K562 (cell line): Measurements from ENCODE around the gene NECTIN3. TPM values are rescaled to one million over a fixed set of nuclear protein-coding genes. Genes with fewer than 3 reads are reported as not detected.

Experiments used
- ATAC-seq: fragments of 200-7000 bp; cut with Tn5 transposase; 3 replicates; pipeline ENCODE4 v1.9.1; 2020; ENCODE audit warnings: moderate library complexity
- BruUV-seq: library from RNA; stranded (reverse); fragments of 400-500 nt; replicated peaks from 2 replicates; lab custom pipeline; 2021; lab: Mats Ljungman, UMichigan
- CTCF ChIA-PET: fragments of 300-600 bp; formaldehyde crosslinking; extraction: SDS; loops from one replicate; lab custom pipeline; 2021; ENCODE audit warnings: low intra/inter-chr PET ratio; lab: Yijun Ruan, JAX
- POLR2A ChIA-PET: fragments of 300-600, 350-650 bp; sonication (Branson Sonifier 250); formaldehyde crosslinking; extraction: SDS; loops from one replicate; lab custom pipeline; 2021; ENCODE audit warnings: antibody characterized with exemption, inconsistent platforms; lab: Yijun Ruan, JAX
- DNase-seq, 4 experiments: peaks; one replicate each; pipeline versions ENCODE4 v3.0.0 to v3.0.0-alpha.2; 2011 to 2018; ENCODE audit warnings: low spot score in 3 of 4, mixed read lengths in 3 of 4; ENCODE audit errors: extremely low read depth in 1 of 4
- FAIRE-seq: peaks from 2 replicates; lab custom pipeline; 2011; peaks lifted over from hg19 to GRCh38; lab: Jason Lieb, UNC
- H2AFZ ChIP-seq: 2 replicates; pipeline ENCODE4 v1.6.0; 2011; ENCODE audit warnings: low read depth, low read length, control low read depth, inconsistent platforms
- H3K27ac ChIP-seq: fragments of 200-600 bp; 3 replicates; pipeline ENCODE4 v1.8.0; 2011; ENCODE audit warnings: low read depth, mild to moderate bottlenecking, control low read depth, inconsistent platforms, low read length, moderate library complexity, mixed read lengths; ENCODE audit errors: extremely low read depth
- H3K27me3 ChIP-seq, 2 experiments: fragments of 300-600 bp in 1 of 2; 2 replicates in 1 of 2; 3 replicates in 1 of 2; pipeline versions ENCODE4 v1.6.0 to v1.8.0; 2011; ENCODE audit warnings: inconsistent platforms in 2 of 2, low read length in 2 of 2, mild to moderate bottlenecking in 1 of 2, mixed read lengths in 1 of 2, moderate library complexity in 1 of 2; ENCODE audit not compliant: control insufficient read depth in 2 of 2, insufficient read depth in 2 of 2
- H3K36me3 ChIP-seq: fragments of 300-600 bp; 3 replicates; pipeline ENCODE4 v1.8.0; 2011; ENCODE audit warnings: mild to moderate bottlenecking, low read length, inconsistent platforms; ENCODE audit not compliant: control insufficient read depth, insufficient read depth
- H3K4me1 ChIP-seq, 2 experiments: fragments of 200-600 bp in 1 of 2; replicated peaks in 1 of 2; 2 replicates in 1 of 2; 3 replicates in 1 of 2; pipeline versions ENCODE4 v1.5.1 to v1.8.0; 2011; ENCODE audit warnings: inconsistent platforms in 2 of 2, low read length in 2 of 2, mild to moderate bottlenecking in 1 of 2, mixed read lengths in 1 of 2, moderate library complexity in 1 of 2; ENCODE audit not compliant: control insufficient read depth in 2 of 2, insufficient read depth in 2 of 2
- H3K4me2 ChIP-seq: 2 replicates; pipeline ENCODE4 v1.6.1; 2011; ENCODE audit warnings: low read length, control low read depth, inconsistent platforms, mixed read lengths; ENCODE audit not compliant: insufficient read depth
- H3K4me3 ChIP-seq: fragments of 200-600 bp; sonication (generic), shearing (Covaris generic); 2 replicates; pipeline ENCODE4 v1.5.1; 2016; ENCODE audit warnings: control low read depth, inconsistent platforms
- H3K79me2 ChIP-seq: fragments of 200-600 bp; 3 replicates; pipeline ENCODE4 v1.8.0; 2011; ENCODE audit warnings: low read length, inconsistent platforms; ENCODE audit not compliant: control insufficient read depth, insufficient read depth
- H3K9ac ChIP-seq, 2 experiments: 2 replicates each; pipeline versions ENCODE4 v1.6.0 to v1.6.1; 2011; ENCODE audit warnings: low read depth in 2 of 2, low read length in 2 of 2, control low read depth in 1 of 2, inconsistent platforms in 1 of 2, mild to moderate bottlenecking in 1 of 2, mixed read lengths in 1 of 2; ENCODE audit not compliant: insufficient read depth in 1 of 2
- H3K9me1 ChIP-seq: one replicate; pipeline ENCODE4 v1.6.0; 2011; ENCODE audit warnings: inconsistent platforms, mild to moderate bottlenecking, low read length, moderate library complexity; ENCODE audit not compliant: control insufficient read depth, insufficient read depth
- H3K9me3 ChIP-seq: replicated peaks from 2 replicates; pipeline ENCODE4 v1.5.1; 2011; ENCODE audit warnings: low read depth, low read length, inconsistent platforms; ENCODE audit not compliant: control insufficient read depth, insufficient read depth
- H4K20me1 ChIP-seq: replicated peaks from 2 replicates; pipeline ENCODE4 v1.6.1; 2011; ENCODE audit warnings: low read length, inconsistent platforms, mixed read lengths; ENCODE audit not compliant: control insufficient read depth, insufficient read depth
- CREB1 ChIP-seq, 2 experiments: sonication (generic) in 1 of 2; formaldehyde crosslinking in 1 of 2; IDR thresholded peaks; 2 replicates each; pipeline versions ENCODE4 v1.6.1 to v1.8.0; 2012 to 2022; ENCODE audit warnings: inconsistent platforms in 1 of 2, mild to moderate bottlenecking in 1 of 2, missing genetic modification reagents in 1 of 2, moderate library complexity in 1 of 2
- EP300 ChIP-seq: IDR thresholded peaks from 2 replicates; pipeline ENCODE4 v1.6.1; 2012; ENCODE audit warnings: low read length, improper control_type of control experiment
- FOXA1 ChIP-seq: fragments of 450-650 bp; IDR thresholded peaks from 2 replicates; pipeline ENCODE4 v1.6.1; 2016; ENCODE audit warnings: mild to moderate bottlenecking, borderline replicate concordance
- GABPB1 ChIP-seq: sonication (generic); formaldehyde crosslinking; IDR thresholded peaks from 2 replicates; pipeline ENCODE4 v1.8.0; 2022; ENCODE audit warnings: mild to moderate bottlenecking, missing genetic modification reagents
- NCOA1 ChIP-seq: fragments of 450-650 bp; IDR thresholded peaks from 2 replicates; pipeline ENCODE4 v1.6.1; 2016; ENCODE audit warnings: low read depth
- RBM22 ChIP-seq: fragments of 200-400 bp; formaldehyde crosslinking; IDR thresholded peaks from 2 replicates; pipeline ENCODE4 v1.6.1; 2018; ENCODE audit warnings: low read length, low read depth; ENCODE audit not compliant: poor library complexity, severe bottlenecking
- SUPT5H ChIP-seq: fragments of 450-650 bp; IDR thresholded peaks from 2 replicates; pipeline ENCODE4 v1.6.1; 2016
- ZKSCAN1 ChIP-seq: fragments of 150-350 bp; IDR thresholded peaks from 2 replicates; pipeline ENCODE4 v1.6.1; 2016; ENCODE audit warnings: low read depth, low read length
- ZNF77 ChIP-seq: fragments of 250-450 bp; sonication (Bioruptor Pico); IDR thresholded peaks from 2 replicates; pipeline ENCODE4 v1.5.0; 2020
- ZNF778 ChIP-seq: fragments of 450-650 bp; formaldehyde crosslinking; IDR thresholded peaks from 2 replicates; pipeline ENCODE4 v1.4.0; 2020; ENCODE audit warnings: mild to moderate bottlenecking, moderate library complexity
- WGBS: fragments of 100-300 bp; shearing (Covaris generic); methylation state at CpG from one replicate; pipeline ENCODE4 v1.1.6; 2016; ENCODE audit warnings: low coverage, mixed read lengths; ENCODE audit not compliant: insufficient coverage; ENCODE audit errors: missing lambda C conversion rate; 5-methylcytosine and 5-hydroxymethylcytosine counted together
- in situ Hi-C: fragments of 300-500 bp; cut with MboI; formaldehyde crosslinking; loops from 4 replicates; pipeline ENCODE4 v1.15.0; 2018; ENCODE audit warnings: inconsistent platforms, mixed read lengths
- intact Hi-C: fragments of 100-400 bp; cut with micrococcal nuclease; formaldehyde crosslinking; loops from 2 replicates; pipeline ENCODE4 v1.14.2; 2022
- polyA plus RNA-seq, 8 experiments: library from polyadenylated mRNA; depleted of rRNA in 4 of 8; stranded (reverse) in 5 of 8; unstranded in 3 of 8; fragments of >200 nt; fragmentation: Nextera tagmentation in 2 of 8; fragmentation: Illumina TruSeq in 1 of 8; extraction: Ambion mirVana in 2 of 8; extraction: Trizol in 1 of 8; gene quantifications; 2 replicates each; pipeline versions ENCODE4 v1.2.1 to v1.2.3, GENCODE V29; 2011 to 2014; ENCODE audit warnings: inconsistent platforms in 1 of 8, missing spikeins in 1 of 8
- total RNA-seq, 7 experiments: library from RNA; depleted of rRNA in 6 of 7; stranded (reverse); fragments of >200 nt in 6 of 7; fragmentation: Illumina TruSeq in 2 of 7; extraction: Trizol in 2 of 7; gene quantifications; 2 replicates each; pipeline versions ENCODE4 v1.2.1 to v1.2.3, GENCODE V29; 2011 to 2021; ENCODE audit warnings: low replicate concordance in 1 of 7
- TF ChIP-seq, protein P1 (sequence below): fragments of 450-650 bp; formaldehyde crosslinking; IDR thresholded peaks from 2 replicates; pipeline ENCODE4 v1.4.0; 2020; ENCODE audit warnings: mild to moderate bottlenecking, mixed read lengths
- TF ChIP-seq, protein P2 (sequence below): sonication (generic); formaldehyde crosslinking; IDR thresholded peaks from 2 replicates; pipeline ENCODE4 v1.8.0; 2022; ENCODE audit warnings: mild to moderate bottlenecking, missing genetic modification reagents, borderline replicate concordance
- TF ChIP-seq, protein P3 (sequence below): sonication (generic); formaldehyde crosslinking; IDR thresholded peaks from 2 replicates; pipeline ENCODE4 v1.8.1; 2023; ENCODE audit warnings: mild to moderate bottlenecking, missing genetic modification reagents
- TF ChIP-seq, protein P4 (sequence below), 3 experiments: IDR thresholded peaks in 2 of 3; conservative IDR thresholded peaks in 1 of 3; 2 replicates each; pipeline ENCODE4 v1.5.1; 2011 to 2012; ENCODE audit warnings: low read length in 3 of 3, mild to moderate bottlenecking in 3 of 3, control low read depth in 2 of 3, improper control_type of control experiment in 1 of 3, inconsistent platforms in 1 of 3, low read depth in 1 of 3, mixed read lengths in 1 of 3, moderate library complexity in 1 of 3; ENCODE audit not compliant: insufficient read depth in 2 of 3
- TF ChIP-seq, protein P5 (sequence below), 2 experiments: fragments of 250-450 bp in 1 of 2; fragments of 450-650 bp in 1 of 2; sonication (Bioruptor Pico) in 1 of 2; IDR thresholded peaks; 2 replicates each; pipeline versions ENCODE4 v1.6.1 to v1.8.0; 2016 to 2021; ENCODE audit warnings: mild to moderate bottlenecking in 2 of 2, moderate library complexity in 2 of 2, missing compliant biosample characterization in 1 of 2, missing genetic modification characterization in 1 of 2

Gene NECTIN3
- total and polyA plus RNA-seq, 9 of the 15 experiments (the other 6 are each of a cell fraction or from before 2014, with no cell fraction given): 0.16 TPM; not detected in 8

DNA sequence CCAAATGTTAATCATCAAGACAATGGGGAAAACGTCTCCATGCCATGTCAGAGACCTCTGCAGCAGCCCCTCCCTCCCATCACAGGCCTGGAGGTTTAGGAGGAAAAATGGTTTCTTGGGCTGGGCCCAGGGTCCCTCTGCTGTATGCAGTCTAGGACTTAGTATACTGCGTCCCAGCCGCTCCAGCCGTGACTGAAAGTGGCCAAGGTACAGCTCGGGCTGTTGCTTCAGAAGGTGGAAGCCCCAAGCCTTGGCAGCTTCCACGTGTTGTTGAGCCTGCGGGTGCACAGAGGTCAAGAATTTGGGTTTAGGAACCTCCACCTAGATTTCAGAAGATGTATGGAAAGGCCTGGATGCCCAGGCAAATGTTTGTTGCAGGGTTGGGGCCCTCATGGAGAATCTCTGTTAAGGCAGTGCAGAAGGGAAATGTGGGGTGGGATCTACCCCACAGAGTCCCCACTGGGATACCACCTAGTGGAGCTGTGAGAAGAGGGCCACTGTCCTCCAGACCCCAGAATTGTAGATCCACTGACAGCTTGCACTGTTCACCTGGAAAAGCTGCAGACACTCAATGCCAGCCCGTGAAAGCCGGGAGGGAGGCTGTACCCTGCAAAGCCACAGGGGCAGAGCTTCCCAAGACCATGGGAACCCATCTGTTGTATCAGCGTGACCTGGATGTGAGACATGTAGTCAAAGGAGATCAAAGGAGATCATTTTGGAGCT is 25.0 kb downstream of the NECTIN3 start:
- 0% methylated on average over 7 of the region's 10 CpGs for WGBS
- Histone ChIP-seq H3K4me2 (no peak overlapping the region), H3K36me3 (no peaks in the 10 kb centered on the region), H3K27ac (no peak overlapping the region), H4K20me1 (no peaks in the 10 kb centered on the region), H3K9ac (no peak overlapping the region), H3K27me3 (no peaks in the 10 kb centered on the region), H3K79me2 (no peaks in the 10 kb centered on the region), H3K9me1 (no peaks in the 10 kb centered on the region), H3K4me1 (no peaks in the 10 kb centered on the region), H3K4me3 (no peak overlapping the region), H2AFZ (no peak overlapping the region), H3K9me3 (no peaks in the 10 kb centered on the region)
- in situ Hi-C loops: no loop called here
- ATAC-seq: no peak
- no TSS peak for BruUV-seq
- ChIA-PET CTCF (no interaction called here), POLR2A (no interaction called here)
- DNase-seq: no peak
- FAIRE-seq: no peak
- intact Hi-C loops: no loop called here
- TF ChIP-seq FOXA1 (no peak), NCOA1 (no peak), ZNF77 (CRISPR knock-in tag) (no peak), ZKSCAN1 (no peak), CREB1 (IDR thresholded peaks at IDR 0.05) (no peak), CREB1 (CRISPR knock-in tag; IDR thresholded peaks at IDR 0.05) (no peak), RBM22 (no peak), ZNF778 (CRISPR knock-in tag) (no peak), GABPB1 (no peak), EP300 (no peak), SUPT5H (no peak)
- TF ChIP-seq, protein P1, sequence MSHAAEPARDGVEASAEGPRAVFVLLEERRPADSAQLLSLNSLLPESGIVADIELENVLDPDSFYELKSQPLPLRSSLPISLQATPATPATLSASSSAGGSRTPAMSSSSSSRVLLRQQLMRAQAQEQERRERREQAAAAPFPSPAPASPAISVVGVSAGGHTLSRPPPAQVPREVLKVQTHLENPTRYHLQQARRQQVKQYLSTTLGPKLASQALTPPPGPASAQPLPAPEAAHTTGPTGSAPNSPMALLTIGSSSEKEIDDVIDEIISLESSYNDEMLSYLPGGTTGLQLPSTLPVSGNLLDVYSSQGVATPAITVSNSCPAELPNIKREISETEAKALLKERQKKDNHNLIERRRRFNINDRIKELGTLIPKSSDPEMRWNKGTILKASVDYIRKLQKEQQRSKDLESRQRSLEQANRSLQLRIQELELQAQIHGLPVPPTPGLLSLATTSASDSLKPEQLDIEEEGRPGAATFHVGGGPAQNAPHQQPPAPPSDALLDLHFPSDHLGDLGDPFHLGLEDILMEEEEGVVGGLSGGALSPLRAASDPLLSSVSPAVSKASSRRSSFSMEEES (CRISPR knock-in tag): no peak
- TF ChIP-seq, protein P2, sequence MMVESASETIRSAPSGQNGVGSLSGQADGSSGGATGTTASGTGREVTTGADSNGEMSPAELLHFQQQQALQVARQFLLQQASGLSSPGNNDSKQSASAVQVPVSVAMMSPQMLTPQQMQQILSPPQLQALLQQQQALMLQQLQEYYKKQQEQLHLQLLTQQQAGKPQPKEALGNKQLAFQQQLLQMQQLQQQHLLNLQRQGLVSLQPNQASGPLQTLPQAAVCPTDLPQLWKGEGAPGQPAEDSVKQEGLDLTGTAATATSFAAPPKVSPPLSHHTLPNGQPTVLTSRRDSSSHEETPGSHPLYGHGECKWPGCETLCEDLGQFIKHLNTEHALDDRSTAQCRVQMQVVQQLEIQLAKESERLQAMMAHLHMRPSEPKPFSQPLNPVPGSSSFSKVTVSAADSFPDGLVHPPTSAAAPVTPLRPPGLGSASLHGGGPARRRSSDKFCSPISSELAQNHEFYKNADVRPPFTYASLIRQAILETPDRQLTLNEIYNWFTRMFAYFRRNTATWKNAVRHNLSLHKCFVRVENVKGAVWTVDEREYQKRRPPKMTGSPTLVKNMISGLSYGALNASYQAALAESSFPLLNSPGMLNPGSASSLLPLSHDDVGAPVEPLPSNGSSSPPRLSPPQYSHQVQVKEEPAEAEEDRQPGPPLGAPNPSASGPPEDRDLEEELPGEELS (CRISPR knock-in tag): no peak
- TF ChIP-seq, protein P3, sequence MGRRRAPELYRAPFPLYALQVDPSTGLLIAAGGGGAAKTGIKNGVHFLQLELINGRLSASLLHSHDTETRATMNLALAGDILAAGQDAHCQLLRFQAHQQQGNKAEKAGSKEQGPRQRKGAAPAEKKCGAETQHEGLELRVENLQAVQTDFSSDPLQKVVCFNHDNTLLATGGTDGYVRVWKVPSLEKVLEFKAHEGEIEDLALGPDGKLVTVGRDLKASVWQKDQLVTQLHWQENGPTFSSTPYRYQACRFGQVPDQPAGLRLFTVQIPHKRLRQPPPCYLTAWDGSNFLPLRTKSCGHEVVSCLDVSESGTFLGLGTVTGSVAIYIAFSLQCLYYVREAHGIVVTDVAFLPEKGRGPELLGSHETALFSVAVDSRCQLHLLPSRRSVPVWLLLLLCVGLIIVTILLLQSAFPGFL (CRISPR knock-in tag): no peak
- TF ChIP-seq, protein P4, sequence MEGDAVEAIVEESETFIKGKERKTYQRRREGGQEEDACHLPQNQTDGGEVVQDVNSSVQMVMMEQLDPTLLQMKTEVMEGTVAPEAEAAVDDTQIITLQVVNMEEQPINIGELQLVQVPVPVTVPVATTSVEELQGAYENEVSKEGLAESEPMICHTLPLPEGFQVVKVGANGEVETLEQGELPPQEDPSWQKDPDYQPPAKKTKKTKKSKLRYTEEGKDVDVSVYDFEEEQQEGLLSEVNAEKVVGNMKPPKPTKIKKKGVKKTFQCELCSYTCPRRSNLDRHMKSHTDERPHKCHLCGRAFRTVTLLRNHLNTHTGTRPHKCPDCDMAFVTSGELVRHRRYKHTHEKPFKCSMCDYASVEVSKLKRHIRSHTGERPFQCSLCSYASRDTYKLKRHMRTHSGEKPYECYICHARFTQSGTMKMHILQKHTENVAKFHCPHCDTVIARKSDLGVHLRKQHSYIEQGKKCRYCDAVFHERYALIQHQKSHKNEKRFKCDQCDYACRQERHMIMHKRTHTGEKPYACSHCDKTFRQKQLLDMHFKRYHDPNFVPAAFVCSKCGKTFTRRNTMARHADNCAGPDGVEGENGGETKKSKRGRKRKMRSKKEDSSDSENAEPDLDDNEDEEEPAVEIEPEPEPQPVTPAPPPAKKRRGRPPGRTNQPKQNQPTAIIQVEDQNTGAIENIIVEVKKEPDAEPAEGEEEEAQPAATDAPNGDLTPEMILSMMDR (IDR thresholded peaks at IDR 0.05 in 2 of 3, conservative IDR thresholded peaks at IDR 0.05 in 1 of 3; ENCODE audit: insufficient read depth in 2 of 3, low read depth in 1 of 3, low read length in 3 of 3): no peak
- TF ChIP-seq, protein P5, sequence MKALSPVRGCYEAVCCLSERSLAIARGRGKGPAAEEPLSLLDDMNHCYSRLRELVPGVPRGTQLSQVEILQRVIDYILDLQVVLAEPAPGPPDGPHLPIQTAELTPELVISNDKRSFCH (CRISPR knock-in tag; IDR thresholded peaks at IDR 0.05): no peak
- TF ChIP-seq, protein P5 (tag; IDR thresholded peaks at IDR 0.05): no peak
